ENCODE measurements around the gene CBFA2T2.

Gene CBFA2T2

GRCh38 chr20:33685328-33686099, 195.6 kb downstream of the CBFA2T2 start:
- H3K27ac Mint-ChIP-seq, result no peak overlapping the region

GRCh38 chr20:33686100-33686983, 196.4 kb downstream of the CBFA2T2 start, which contains the start of gene E2F1:
E2F1 (minus strand) TSS chr20:33686385; CDS start chr20:33686264, 121 bp downstream.
- DNase-seq, result peak; percentile 98
- H3K27ac Mint-ChIP-seq, result no peak within 1 kb of the TSS
- no peaks in the 10 kb centered on the region for H3K9me3 Mint-ChIP-seq
- H3K4me1 Mint-ChIP-seq, result peaks cover 44% of the 10 kb centered on the region
- peaks cover 5% of the 10 kb centered on the region for H3K27me3 Mint-ChIP-seq (ENCODE audit: low read depth, poor library complexity)
- no peaks in the 10 kb centered on the region for H3K36me3 Mint-ChIP-seq (ENCODE audit: low read depth)
- no peak for TF ChIP-seq CTCF (IDR thresholded peaks at IDR 0.05)
- peak within 1 kb of the TSS; percentile 80 for H3K4me3 Mint-ChIP-seq

More at GRCh38 chr20:33685328-33686099, 195.6 kb downstream of the CBFA2T2 start:
- no peak for DNase-seq
- no peak for TF ChIP-seq CTCF (IDR thresholded peaks at IDR 0.05)
- H3K9me3 Mint-ChIP-seq, result no peaks in the 10 kb centered on the region
- peak overlapping the region; percentile 79 for H3K4me3 Mint-ChIP-seq
- peaks cover 5% of the 10 kb centered on the region for H3K27me3 Mint-ChIP-seq (ENCODE audit: low read depth, poor library complexity)
- no peaks in the 10 kb centered on the region for H3K36me3 Mint-ChIP-seq (ENCODE audit: low read depth)
- H3K4me1 Mint-ChIP-seq, result peaks cover 44% of the 10 kb centered on the region

- no peaks in the 10 kb centered on the region for H3K36me3 Mint-ChIP-seq (ENCODE audit: low read depth)
- no peaks in the 10 kb centered on the region for H3K9me3 Mint-ChIP-seq
- TF ChIP-seq CTCF (IDR thresholded peaks at IDR 0.05), result no peak
- H3K4me3 Mint-ChIP-seq, result peak overlapping the region; percentile 80
- peaks cover 2% of the 10 kb centered on the region for H3K27me3 Mint-ChIP-seq (ENCODE audit: low read depth, poor library complexity)
- DNase-seq, result no peak
- no peak overlapping the region for H3K27ac Mint-ChIP-seq
- H3K4me1 Mint-ChIP-seq, result peaks cover 37% of the 10 kb centered on the region
Measured at GRCh38 chr20:33686984-33687366, 197.1 kb downstream of the CBFA2T2 start.

- H3K4me3 Mint-ChIP-seq, result no peak overlapping the region
- H3K36me3 Mint-ChIP-seq (ENCODE audit: low read depth), result no peaks in the 10 kb centered on the region
- H3K4me1 Mint-ChIP-seq, result peaks cover 33% of the 10 kb centered on the region
- no peak for DNase-seq
- TF ChIP-seq CTCF (IDR thresholded peaks at IDR 0.05), result no peak
- H3K27me3 Mint-ChIP-seq (ENCODE audit: low read depth, poor library complexity), result peaks cover 2% of the 10 kb centered on the region
- H3K9me3 Mint-ChIP-seq, result no peaks in the 10 kb centered on the region
- H3K27ac Mint-ChIP-seq, result no peak overlapping the region
Measured at GRCh38 chr20:33687370-33687915, 197.5 kb downstream of the CBFA2T2 start.

- Mint-ChIP-seq H3K27me3 (ENCODE audit: low read depth, poor library complexity) (peaks cover 2% of the 10 kb centered on the region), H3K36me3 (ENCODE audit: low read depth) (no peaks in the 10 kb centered on the region)
- DNase-seq, result no peak
Measured at GRCh38 chr20:33687993-33688937, 198.4 kb downstream of the CBFA2T2 start.

More at GRCh38 chr20:33687993-33688937, 198.4 kb downstream of the CBFA2T2 start:
- no peak overlapping the region for H3K27ac Mint-ChIP-seq
- no peak overlapping the region for H3K4me3 Mint-ChIP-seq
- peaks cover 26% of the 10 kb centered on the region for H3K4me1 Mint-ChIP-seq
- no peaks in the 10 kb centered on the region for H3K9me3 Mint-ChIP-seq
- no peak for TF ChIP-seq CTCF (IDR thresholded peaks at IDR 0.05)
